MCF 10A (cell line): ENCODE results near the gene USF1. TPM values are rescaled to one million over a fixed set of nuclear protein-coding genes. Genes with fewer than 3 reads are reported as not detected.

Experiments
- BruUV-seq: library from RNA; stranded (reverse); fragments of 400-500 nt; replicated peaks from 2 replicates; lab custom pipeline; 2021; lab: Mats Ljungman, UMichigan
- CTCF ChIA-PET: fragments of 300-600 bp; sonication (Branson Sonifier 250); formaldehyde crosslinking; extraction: SDS; loops from one replicate; lab custom pipeline; 2021; ENCODE audit warnings: antibody characterized with exemption, inconsistent platforms; lab: Yijun Ruan, JAX
- POLR2A ChIA-PET: fragments of 300-600, 350-650 bp; sonication (Branson Sonifier 250); formaldehyde crosslinking; extraction: SDS; loops from one replicate; lab custom pipeline; 2020; ENCODE audit warnings: antibody characterized with exemption, inconsistent platforms; lab: Yijun Ruan, JAX
- DNase-seq: peaks from one replicate; pipeline ENCODE4 v3.0.0-alpha.2; 2018; ENCODE audit not compliant: unreplicated experiment
- H3K27ac Mint-ChIP-seq: one replicate; pipeline ENCODE4 v1.8.0; 2022; ENCODE audit warnings: mild to moderate bottlenecking, low read depth, mixed read lengths; ENCODE audit not compliant: unreplicated experiment
- H3K27me3 Mint-ChIP-seq: one replicate; pipeline ENCODE4 v1.8.0; 2022; ENCODE audit warnings: mixed read lengths; ENCODE audit not compliant: insufficient read depth, unreplicated experiment
- H3K36me3 Mint-ChIP-seq: one replicate; pipeline ENCODE4 v1.8.0; 2022; ENCODE audit warnings: mild to moderate bottlenecking, moderate library complexity, mixed read lengths; ENCODE audit not compliant: insufficient read depth, unreplicated experiment
- H3K4me1 Mint-ChIP-seq: one replicate; pipeline ENCODE4 v1.8.0; 2022; ENCODE audit warnings: mixed read lengths; ENCODE audit not compliant: insufficient read depth, unreplicated experiment
- H3K4me3 Mint-ChIP-seq: one replicate; pipeline ENCODE4 v1.8.0; 2022; ENCODE audit warnings: mild to moderate bottlenecking, moderate library complexity, mixed read lengths; ENCODE audit not compliant: unreplicated experiment
- H3K9me3 Mint-ChIP-seq: one replicate; pipeline ENCODE4 v1.8.0; 2022; ENCODE audit warnings: mixed read lengths; ENCODE audit not compliant: unreplicated experiment
- intact Hi-C: fragments of 100-400 bp; cut with micrococcal nuclease; formaldehyde crosslinking; loops from 2 replicates; pipeline ENCODE4 v1.14.1; 2022
- total RNA-seq: library from RNA; stranded (reverse); gene quantifications from 2 replicates; pipeline ENCODE4 v1.2.3, GENCODE V29; 2022
- TF ChIP-seq, protein P1 (sequence below): fragments of 200-600 bp; IDR thresholded peaks from one replicate; pipeline ENCODE4 v1.8.0; 2022; ENCODE audit warnings: antibody characterized with exemption, mild to moderate bottlenecking; ENCODE audit not compliant: unreplicated experiment

Gene USF1
- total RNA-seq, 1 experiment from 2014 or later: 48.8 TPM

DNA sequence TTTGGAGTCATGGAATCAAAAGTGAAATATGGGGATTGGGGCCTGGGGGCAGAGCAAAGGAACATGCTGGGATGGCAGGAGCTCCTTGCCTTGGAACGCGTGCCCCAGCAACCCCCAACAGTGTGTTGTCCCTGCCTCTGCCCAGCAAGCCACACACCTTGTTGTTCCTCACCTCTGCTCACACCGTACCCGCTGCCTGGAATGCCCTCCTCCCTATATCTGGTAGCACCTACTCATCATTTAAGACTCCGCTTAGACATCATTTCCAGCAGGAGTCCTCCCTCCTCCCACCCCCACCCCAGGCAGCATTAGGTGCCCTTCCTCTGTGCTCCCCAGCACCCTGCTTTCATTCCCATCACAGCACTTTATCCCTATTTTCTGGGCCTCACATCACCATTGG lies 35.7 kb upstream of the USF1 start:
- Mint-ChIP-seq H3K4me1 (peaks cover 71% of the 10 kb centered on the region), H3K9me3 (no peaks in the 10 kb centered on the region), H3K36me3 (peaks cover 3% of the 10 kb centered on the region), H3K4me3 (no peak overlapping the region), H3K27me3 (no peaks in the 10 kb centered on the region), H3K27ac (peak overlapping the region; percentile 52)
- TF ChIP-seq, protein P1, sequence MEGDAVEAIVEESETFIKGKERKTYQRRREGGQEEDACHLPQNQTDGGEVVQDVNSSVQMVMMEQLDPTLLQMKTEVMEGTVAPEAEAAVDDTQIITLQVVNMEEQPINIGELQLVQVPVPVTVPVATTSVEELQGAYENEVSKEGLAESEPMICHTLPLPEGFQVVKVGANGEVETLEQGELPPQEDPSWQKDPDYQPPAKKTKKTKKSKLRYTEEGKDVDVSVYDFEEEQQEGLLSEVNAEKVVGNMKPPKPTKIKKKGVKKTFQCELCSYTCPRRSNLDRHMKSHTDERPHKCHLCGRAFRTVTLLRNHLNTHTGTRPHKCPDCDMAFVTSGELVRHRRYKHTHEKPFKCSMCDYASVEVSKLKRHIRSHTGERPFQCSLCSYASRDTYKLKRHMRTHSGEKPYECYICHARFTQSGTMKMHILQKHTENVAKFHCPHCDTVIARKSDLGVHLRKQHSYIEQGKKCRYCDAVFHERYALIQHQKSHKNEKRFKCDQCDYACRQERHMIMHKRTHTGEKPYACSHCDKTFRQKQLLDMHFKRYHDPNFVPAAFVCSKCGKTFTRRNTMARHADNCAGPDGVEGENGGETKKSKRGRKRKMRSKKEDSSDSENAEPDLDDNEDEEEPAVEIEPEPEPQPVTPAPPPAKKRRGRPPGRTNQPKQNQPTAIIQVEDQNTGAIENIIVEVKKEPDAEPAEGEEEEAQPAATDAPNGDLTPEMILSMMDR: no peak
- ChIA-PET CTCF (interaction anchor here (0.6 to 7.0 kb wide), 9 partner anchors 8 to 1191 kb away, joined by 3 to 47 read pairs (median 4); partner anchors contain the start of gene KLHDC9), POLR2A (interaction anchor here (0.6 to 2.0 kb wide), 5 partner anchors 13 to 61 kb away, joined by 3 to 11 read pairs (median 4); partner anchors contain the start of genes F11R, KLHDC9 and USF1)
- no peak for DNase-seq
- BruUV-seq: no TSS peak
- intact Hi-C loops: loop anchor here (10.0 kb wide), 1 partner anchor 737 kb away; the partner anchor contains the start of genes COPA and NCSTN

DNA sequence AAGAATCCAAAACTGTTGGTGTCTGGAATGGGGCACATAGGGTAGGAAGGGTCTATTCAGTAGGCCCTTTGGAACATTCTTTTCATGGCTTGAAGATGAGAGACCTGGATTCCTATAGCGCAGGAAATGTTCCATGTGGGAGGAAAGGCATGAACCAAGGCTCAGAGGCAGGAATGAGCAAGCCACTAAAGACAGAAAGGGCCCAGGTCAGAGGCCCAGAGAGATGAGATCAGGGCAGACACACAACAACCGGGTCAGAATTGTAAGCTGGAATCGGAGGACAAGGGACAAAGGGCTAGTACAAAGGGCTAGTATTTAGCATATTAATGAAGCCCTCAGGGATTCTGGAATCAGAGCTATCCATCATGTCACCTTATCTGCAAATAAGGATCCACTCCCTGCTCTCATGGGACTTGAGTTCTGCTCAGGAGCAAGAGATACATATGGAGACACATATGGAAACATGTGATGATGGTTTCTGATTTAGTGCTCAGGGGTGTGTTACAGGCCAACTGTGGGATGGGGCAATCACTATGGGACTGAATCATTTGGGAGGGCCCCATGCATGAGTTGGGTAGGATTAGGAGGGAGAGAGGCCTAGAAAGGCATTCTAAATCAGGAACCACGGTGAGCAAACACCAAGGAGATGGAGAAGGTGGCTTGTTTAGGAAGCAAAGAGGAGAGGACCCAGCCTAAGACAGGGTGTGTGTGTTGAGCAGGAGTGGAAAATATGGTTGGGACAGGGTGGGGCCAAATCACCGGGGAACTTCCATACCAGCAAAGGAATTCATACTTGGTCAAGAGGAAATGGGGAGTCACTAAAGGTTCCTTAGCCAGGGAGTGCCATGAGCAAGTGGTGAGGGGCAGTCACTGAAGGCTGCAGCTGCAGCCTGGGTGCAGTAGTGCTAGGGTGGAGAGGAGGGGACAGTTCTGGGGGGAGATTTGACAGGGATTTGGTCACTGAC lies 34.9 kb upstream of the USF1 start:
- no TSS peak for BruUV-seq
- Mint-ChIP-seq H3K9me3 (no peaks in the 10 kb centered on the region), H3K27me3 (no peaks in the 10 kb centered on the region), H3K27ac (peak overlapping the region; percentile 52), H3K36me3 (no peaks in the 10 kb centered on the region), H3K4me1 (peaks cover 68% of the 10 kb centered on the region), H3K4me3 (no peak overlapping the region)
- peak; percentile 44 for DNase-seq
- intact Hi-C loops: loop anchor here (10.0 kb wide), 1 partner anchor 736 kb away; the partner anchor contains the start of genes COPA and NCSTN
- ChIA-PET CTCF (interaction anchor here (0.6 to 7.0 kb wide), 8 partner anchors 7 to 133 kb away, joined by 3 to 47 read pairs (median 4); partner anchors contain the start of gene KLHDC9), POLR2A (interaction anchor here (1.6 to 2.0 kb wide), 3 partner anchors 12 to 34 kb away, joined by 4 to 11 read pairs (median 8); partner anchors contain the start of genes KLHDC9 and USF1)
- TF ChIP-seq, protein P1: no peak

DNA sequence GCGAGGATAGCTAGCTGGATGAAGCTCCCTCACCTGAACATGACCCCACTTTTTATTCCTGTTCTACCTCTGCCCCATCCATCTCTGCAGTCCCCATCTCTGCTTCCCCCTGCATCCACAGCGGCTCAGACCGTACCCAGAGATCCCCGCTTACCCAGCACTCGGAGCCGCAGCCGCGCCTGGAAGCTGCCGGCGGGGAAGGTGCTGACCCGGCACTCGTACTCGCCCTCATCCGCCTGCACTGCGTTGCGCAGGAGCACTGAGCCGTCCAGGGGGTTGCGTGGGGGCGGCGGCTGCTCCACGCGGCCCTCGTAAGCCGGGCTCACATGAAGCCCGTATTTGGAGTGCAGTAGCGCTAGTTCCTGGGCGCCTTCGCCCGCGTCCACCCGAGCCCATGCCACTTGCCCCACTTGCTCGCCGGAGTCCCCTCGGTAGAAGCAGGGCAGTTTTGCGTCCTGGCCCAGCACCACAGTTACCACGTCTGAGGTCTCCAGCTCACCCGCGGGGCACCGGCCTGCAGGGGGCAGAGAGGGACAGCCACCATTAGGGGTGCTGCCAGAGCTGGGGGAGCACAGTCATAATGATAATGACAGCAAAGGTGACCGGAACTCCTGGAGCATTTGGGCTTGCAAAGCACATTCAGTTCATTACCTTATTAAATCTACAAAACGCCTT lies 33.8 kb upstream of the USF1 start:
- no TSS peak for BruUV-seq
- H3K36me3 Mint-ChIP-seq: no peaks in the 10 kb centered on the region
- no peak overlapping the region for H3K27ac Mint-ChIP-seq
- CTCF ChIA-PET: interaction anchor here (0.6 to 4.8 kb wide), 6 partner anchors 9 to 104 kb away, joined by 3 to 38 read pairs (median 4); partner anchors contain the start of genes KLHDC9, NECTIN4 and USF1
- no peaks in the 10 kb centered on the region for H3K9me3 Mint-ChIP-seq
- H3K4me1 Mint-ChIP-seq: peaks cover 68% of the 10 kb centered on the region
- TF ChIP-seq, protein P1: no peak
- no peaks in the 10 kb centered on the region for H3K27me3 Mint-ChIP-seq
- no peak for DNase-seq
- no peak overlapping the region for H3K4me3 Mint-ChIP-seq
- intact Hi-C loops: loop anchor here (10.0 kb wide), 1 partner anchor 735 kb away; the partner anchor contains the start of genes COPA and NCSTN
- POLR2A ChIA-PET: interaction anchor here (0.6 to 7.0 kb wide), 7 partner anchors 9 to 237 kb away, joined by 3 to 82 read pairs (median 3); partner anchors contain the start of genes F11R, KLHDC9, NECTIN4 and USF1
